Activated naive CD8-positive, alpha-beta T cell (primary cell): ENCODE results near the gene PDE3A.

Source experiments
- H3K27ac Mint-ChIP-seq: one replicate; pipeline ENCODE4 v1.8.0; 2021; ENCODE audit warnings: mixed read lengths
- H3K27me3 Mint-ChIP-seq: one replicate; pipeline ENCODE4 v1.8.0; 2021; ENCODE audit warnings: mixed read lengths
- H3K36me3 Mint-ChIP-seq: one replicate; pipeline ENCODE4 v1.8.0; 2021; ENCODE audit warnings: mixed read lengths
- H3K4me1 Mint-ChIP-seq: one replicate; pipeline ENCODE4 v1.8.0; 2021; ENCODE audit warnings: low read depth, mixed read lengths
- H3K4me3 Mint-ChIP-seq: one replicate; pipeline ENCODE4 v1.8.0; 2021; ENCODE audit warnings: mild to moderate bottlenecking, mixed read lengths
- H3K9me3 Mint-ChIP-seq: one replicate; pipeline ENCODE4 v1.8.0; 2021; ENCODE audit warnings: low read depth, mixed read lengths

PDE3A gene

GRCh38 chr12:20497707-20498106 is 129.4 kb downstream of the PDE3A start:
- H3K9me3 Mint-ChIP-seq = no peaks in the 10 kb centered on the region
- no peaks in the 10 kb centered on the region for H3K27me3 Mint-ChIP-seq
- no peaks in the 10 kb centered on the region for H3K36me3 Mint-ChIP-seq
- H3K27ac Mint-ChIP-seq = no peak overlapping the region
- no peak overlapping the region for H3K4me3 Mint-ChIP-seq
- no peaks in the 10 kb centered on the region for H3K4me1 Mint-ChIP-seq

GRCh38 chr12:20501958-20502357 is 133.6 kb downstream of the PDE3A start:
- Mint-ChIP-seq H3K9me3 (no peaks in the 10 kb centered on the region), H3K27me3 (no peaks in the 10 kb centered on the region), H3K4me3 (no peak overlapping the region), H3K36me3 (no peaks in the 10 kb centered on the region), H3K4me1 (no peaks in the 10 kb centered on the region), H3K27ac (no peak overlapping the region)

DNA sequence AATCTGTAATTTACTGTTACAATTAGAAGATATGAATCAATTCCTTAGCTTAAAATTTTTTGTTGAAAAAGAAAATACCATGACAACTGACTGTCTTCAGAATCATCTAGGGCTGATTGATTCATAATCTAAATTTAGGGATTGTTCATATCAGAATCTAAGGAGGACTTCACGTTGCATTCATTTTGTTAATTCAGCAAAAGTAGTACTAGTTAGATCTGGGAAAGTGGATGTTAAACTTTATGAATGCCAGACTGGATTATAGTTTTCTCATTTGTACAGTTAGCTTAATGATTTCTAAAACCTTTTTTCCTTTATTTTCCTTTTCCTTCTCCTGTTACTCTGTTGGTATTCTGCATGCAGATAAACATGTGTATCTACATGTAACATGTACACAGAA is 135.5 kb downstream of the PDE3A start:
- Mint-ChIP-seq H3K4me1 (no peaks in the 10 kb centered on the region), H3K36me3 (no peaks in the 10 kb centered on the region), H3K27me3 (no peaks in the 10 kb centered on the region), H3K4me3 (no peak overlapping the region), H3K9me3 (no peaks in the 10 kb centered on the region), H3K27ac (no peak overlapping the region)

DNA sequence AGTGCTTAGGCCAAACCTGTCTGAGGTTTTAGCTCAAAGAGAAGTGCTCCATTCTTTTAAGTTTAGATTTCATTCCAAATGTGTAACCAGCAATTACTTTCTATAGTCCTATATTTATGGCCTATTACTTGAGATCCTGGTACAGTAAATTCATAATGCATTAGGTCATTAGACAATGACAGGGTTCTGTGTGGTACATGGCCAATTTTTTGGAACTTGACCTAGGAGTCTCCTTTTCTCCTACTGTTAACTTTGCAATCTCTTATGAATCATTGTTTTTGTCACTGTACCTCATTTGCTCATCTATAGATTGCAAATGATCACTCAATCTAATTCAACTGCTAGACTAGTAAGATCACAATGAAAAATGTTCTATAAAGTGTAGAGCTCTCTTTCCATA is 136.7 kb downstream of the PDE3A start:
- Mint-ChIP-seq H3K27ac (no peak overlapping the region), H3K9me3 (no peaks in the 10 kb centered on the region), H3K4me1 (no peaks in the 10 kb centered on the region), H3K4me3 (no peak overlapping the region), H3K27me3 (no peaks in the 10 kb centered on the region), H3K36me3 (no peaks in the 10 kb centered on the region)

DNA sequence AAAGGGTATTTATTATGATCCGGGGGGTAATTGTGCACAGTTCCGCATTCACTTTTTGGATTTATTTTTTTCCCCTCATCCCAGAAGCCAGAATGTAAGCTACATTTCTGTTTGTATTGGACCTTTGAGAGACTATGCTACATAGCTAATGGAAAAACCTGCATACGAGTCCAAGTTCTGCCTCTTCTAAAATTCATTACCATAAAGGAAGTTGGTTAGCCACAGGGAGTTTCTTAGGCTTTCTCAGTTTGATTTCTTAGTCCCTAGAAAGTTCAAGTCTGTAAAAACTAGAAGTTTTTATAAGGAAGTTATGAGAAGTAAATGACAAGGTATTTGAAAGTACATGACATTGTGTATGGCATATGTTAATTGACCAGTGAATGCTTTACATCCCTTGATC is 138.7 kb downstream of the PDE3A start:
- Mint-ChIP-seq H3K4me3 (no peak overlapping the region), H3K27me3 (no peaks in the 10 kb centered on the region), H3K27ac (no peak overlapping the region), H3K9me3 (no peaks in the 10 kb centered on the region), H3K4me1 (no peaks in the 10 kb centered on the region), H3K36me3 (no peaks in the 10 kb centered on the region)

- H3K27ac Mint-ChIP-seq = no peak overlapping the region
- H3K9me3 Mint-ChIP-seq = no peaks in the 10 kb centered on the region
- H3K4me1 Mint-ChIP-seq = no peaks in the 10 kb centered on the region
- no peaks in the 10 kb centered on the region for H3K27me3 Mint-ChIP-seq
- H3K36me3 Mint-ChIP-seq = no peaks in the 10 kb centered on the region
- H3K4me3 Mint-ChIP-seq = no peak overlapping the region
Observed at GRCh38 chr12:20507711-20508110, 139.4 kb downstream of the PDE3A start.

GRCh38 chr12:20508359-20508758 is 140.0 kb downstream of the PDE3A start:
- Mint-ChIP-seq H3K27ac (no peak overlapping the region), H3K4me3 (no peak overlapping the region), H3K9me3 (no peaks in the 10 kb centered on the region), H3K36me3 (no peaks in the 10 kb centered on the region), H3K27me3 (no peaks in the 10 kb centered on the region), H3K4me1 (no peaks in the 10 kb centered on the region)

- H3K9me3 Mint-ChIP-seq = no peaks in the 10 kb centered on the region
- H3K36me3 Mint-ChIP-seq = no peaks in the 10 kb centered on the region
- H3K4me1 Mint-ChIP-seq = no peaks in the 10 kb centered on the region
- H3K4me3 Mint-ChIP-seq = no peak overlapping the region
- no peak overlapping the region for H3K27ac Mint-ChIP-seq
- H3K27me3 Mint-ChIP-seq = no peaks in the 10 kb centered on the region
Observed at GRCh38 chr12:20508962-20509361, 140.6 kb downstream of the PDE3A start.

DNA sequence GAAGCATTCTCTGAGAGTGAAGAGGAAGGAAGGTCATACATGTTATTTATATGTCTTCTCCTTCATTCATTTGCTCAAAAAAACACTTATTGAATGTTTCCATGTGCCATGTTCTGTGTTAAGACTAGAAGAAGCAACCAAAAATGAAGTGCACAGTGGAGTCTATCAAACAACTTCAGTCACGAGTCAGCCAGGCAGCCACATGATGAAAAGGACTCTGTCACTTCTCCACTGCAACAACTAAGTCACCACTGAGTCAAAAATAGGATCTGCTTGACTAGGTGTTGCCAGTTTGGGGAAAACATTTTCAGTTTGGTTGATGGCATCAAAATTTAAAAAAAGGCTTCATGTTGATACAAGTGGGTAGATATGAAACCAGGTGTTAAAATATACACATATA is 142.5 kb downstream of the PDE3A start:
- Mint-ChIP-seq H3K27ac (no peak overlapping the region), H3K36me3 (no peaks in the 10 kb centered on the region), H3K9me3 (no peaks in the 10 kb centered on the region), H3K4me1 (no peaks in the 10 kb centered on the region), H3K27me3 (no peaks in the 10 kb centered on the region), H3K4me3 (no peak overlapping the region)

GRCh38 chr12:20513189-20513588 is 144.9 kb downstream of the PDE3A start:
- Mint-ChIP-seq H3K36me3 (no peaks in the 10 kb centered on the region), H3K27me3 (no peaks in the 10 kb centered on the region), H3K4me1 (no peaks in the 10 kb centered on the region), H3K27ac (no peak overlapping the region), H3K4me3 (no peak overlapping the region), H3K9me3 (no peaks in the 10 kb centered on the region)

GRCh38 chr12:20514598-20514997 is 146.3 kb downstream of the PDE3A start:
- no peaks in the 10 kb centered on the region for H3K27me3 Mint-ChIP-seq
- no peaks in the 10 kb centered on the region for H3K4me1 Mint-ChIP-seq
- no peak overlapping the region for H3K4me3 Mint-ChIP-seq
- H3K9me3 Mint-ChIP-seq = no peaks in the 10 kb centered on the region
- no peak overlapping the region for H3K27ac Mint-ChIP-seq
- no peaks in the 10 kb centered on the region for H3K36me3 Mint-ChIP-seq

GRCh38 chr12:20520532-20520931 is 152.2 kb downstream of the PDE3A start:
- H3K27ac Mint-ChIP-seq = no peak overlapping the region
- no peaks in the 10 kb centered on the region for H3K9me3 Mint-ChIP-seq
- H3K27me3 Mint-ChIP-seq = no peaks in the 10 kb centered on the region
- no peak overlapping the region for H3K4me3 Mint-ChIP-seq
- no peaks in the 10 kb centered on the region for H3K4me1 Mint-ChIP-seq
- no peaks in the 10 kb centered on the region for H3K36me3 Mint-ChIP-seq

DNA sequence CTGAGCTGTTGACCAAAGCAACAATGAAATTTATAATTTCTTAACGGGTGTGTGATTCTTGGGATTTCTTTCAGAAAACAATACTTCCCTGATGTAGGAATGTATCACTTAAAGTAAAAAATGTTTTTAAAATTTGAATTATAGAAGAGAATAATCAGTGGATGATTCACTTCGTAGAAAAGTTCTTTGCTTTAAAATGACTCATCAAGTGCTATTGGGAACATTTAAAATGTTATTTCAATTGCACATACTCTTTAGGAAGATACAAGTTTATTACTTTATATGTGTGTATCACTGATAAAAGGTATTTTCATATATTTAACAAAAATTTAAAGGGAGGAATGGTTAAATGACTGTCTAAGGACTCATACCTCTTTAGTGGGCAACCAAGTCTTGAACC is 155.3 kb downstream of the PDE3A start:
- no peaks in the 10 kb centered on the region for H3K9me3 Mint-ChIP-seq
- H3K27me3 Mint-ChIP-seq = no peaks in the 10 kb centered on the region
- no peaks in the 10 kb centered on the region for H3K4me1 Mint-ChIP-seq
- no peaks in the 10 kb centered on the region for H3K36me3 Mint-ChIP-seq
- H3K27ac Mint-ChIP-seq = no peak overlapping the region
- no peak overlapping the region for H3K4me3 Mint-ChIP-seq

DNA sequence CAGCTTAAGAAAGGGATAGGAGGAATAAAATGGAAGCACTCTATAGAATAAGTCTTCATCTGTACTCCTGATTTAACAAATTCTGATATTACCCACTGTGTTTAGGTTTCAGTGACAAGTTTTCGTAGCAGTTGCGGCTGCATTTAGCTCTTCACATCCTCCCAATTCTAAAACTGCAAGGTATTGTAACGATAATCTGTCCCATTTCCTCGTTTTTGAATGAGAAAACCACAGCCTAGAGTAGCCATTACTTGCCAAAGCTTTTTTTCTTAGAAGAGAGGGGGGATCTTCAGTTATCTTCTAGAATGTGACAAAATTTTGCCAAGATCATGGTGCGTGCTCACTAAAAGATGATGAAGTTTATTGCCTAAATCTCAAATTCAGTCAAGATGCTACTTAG is 155.8 kb downstream of the PDE3A start:
- H3K27me3 Mint-ChIP-seq = no peaks in the 10 kb centered on the region
- no peaks in the 10 kb centered on the region for H3K4me1 Mint-ChIP-seq
- H3K4me3 Mint-ChIP-seq = no peak overlapping the region
- no peaks in the 10 kb centered on the region for H3K9me3 Mint-ChIP-seq
- H3K36me3 Mint-ChIP-seq = no peaks in the 10 kb centered on the region
- H3K27ac Mint-ChIP-seq = no peak overlapping the region

GRCh38 chr12:20525064-20525610 is 156.8 kb downstream of the PDE3A start:
- Mint-ChIP-seq H3K4me3 (no peak overlapping the region), H3K27me3 (no peaks in the 10 kb centered on the region), H3K4me1 (no peaks in the 10 kb centered on the region), H3K27ac (no peak overlapping the region), H3K9me3 (no peaks in the 10 kb centered on the region), H3K36me3 (no peaks in the 10 kb centered on the region)

DNA sequence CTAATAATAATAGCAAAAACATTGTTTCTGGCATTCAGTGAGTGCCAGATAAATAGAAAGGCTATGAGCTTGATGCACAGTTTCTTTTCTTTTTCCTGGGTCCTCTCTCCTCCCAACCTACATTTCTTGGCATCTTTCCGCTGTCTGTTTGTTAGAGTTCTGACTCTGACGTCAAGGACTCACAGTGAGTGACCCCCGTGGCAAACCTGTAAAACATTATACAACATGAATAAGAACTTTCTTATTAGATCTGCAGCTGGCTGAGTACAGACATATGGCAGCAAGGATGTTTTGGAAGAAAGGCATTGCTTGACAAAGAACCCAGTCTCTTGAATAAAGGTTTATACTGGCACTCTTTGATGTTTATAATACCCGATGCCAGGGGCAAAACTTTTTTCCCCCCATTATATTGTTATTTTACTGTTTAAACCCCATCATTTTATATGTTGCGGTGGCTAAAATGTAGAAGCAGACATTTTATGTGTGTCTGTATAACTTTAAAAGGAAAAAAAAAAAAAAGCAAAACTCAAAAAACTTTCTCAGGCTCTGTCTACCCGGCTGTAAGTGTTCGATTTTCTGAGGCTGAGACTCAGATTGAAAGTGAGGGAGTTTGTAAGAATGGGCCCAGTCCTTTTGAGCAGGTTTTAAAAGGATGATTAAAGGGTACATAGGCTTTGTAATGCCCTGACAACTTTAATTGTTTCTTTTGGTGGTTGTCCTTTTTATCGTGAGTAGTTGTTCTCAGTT is 159.3 kb downstream of the PDE3A start:
- Mint-ChIP-seq H3K4me3 (no peak overlapping the region), H3K36me3 (no peaks in the 10 kb centered on the region), H3K4me1 (no peaks in the 10 kb centered on the region), H3K27ac (no peak overlapping the region), H3K27me3 (no peaks in the 10 kb centered on the region), H3K9me3 (no peaks in the 10 kb centered on the region)
